Left cardiac atrium (tissue), 4 donors: ENCODE results near the gene CRYM. TPM values are rescaled to one million over a fixed set of nuclear protein-coding genes. Genes with fewer than 3 reads are reported as not detected.
"Not testable (repeated sequence)": the region's sequence is repeated elsewhere in the genome, so short reads cannot be mapped to it uniquely, and the experiment has no call there.

ENCODE experiments used
- ATAC-seq, 2 donors: fragments of 200-7000 bp; cut with Tn5 transposase; one replicate each; pipeline ENCODE4 v1.9.1; 2020; ENCODE audit warnings: mild to moderate bottlenecking in 2 of 2, moderate library complexity in 2 of 2
- DNase-seq: peaks from one replicate; pipeline ENCODE4 v3.0.0-alpha.2; 2020
- intact Hi-C, 2 donors: fragments of 100-400 bp; cut with DNase I; formaldehyde crosslinking; loops; one replicate each; pipeline versions ENCODE4 v1.14.1 to v1.15.1; 2022 to 2023
- long read RNA-seq: library from polyadenylated mRNA; unstranded; transcript quantifications from one replicate; pipeline ENCODE4 v2.0.0, GENCODE V29; 2021
- total RNA-seq, 2 donors: library from RNA; stranded (reverse); fragmentation: NEBNext Ultra II Directional; extraction: Animal tissue kit (Norgen Biotek cat#: 25700); gene quantifications; one replicate each; pipeline ENCODE4 v1.2.1, GENCODE V29; 2021
- donor health status: DM: no; HTN: yes; CAD: no.
- donor health status: DM: no; HTN: yes; CAD: no; lungs with severe emphysema.
- donor health status: DM: yes; HTN: yes; CAD: no.
- donor health status: Dilated cardiomyopathy.

CRYM gene
- 100 to 1,000 TPM in 1 of 2 donors, 10 to 100 TPM in 1; 44.2 to 124 TPM for total RNA-seq
- long read RNA-seq, partial matches to known transcripts = 117 of 123 reads
- long read RNA-seq, other reads (novel, unspliced or antisense) = 6 of 123 reads

GRCh38 chr16:21277927-21278706, at the start of gene CRYM:
Gene CRYM (minus strand): TSS chr16:21278290. CDS start chr16:21278251, 39 bp downstream.
- intact Hi-C loops = no loop called here
- DNase-seq = peak; percentile 76

GRCh38 chr16:21327046-21327445, 49.0 kb upstream of the CRYM start:
- DNase-seq (no peak), ATAC-seq (no peak)
- intact Hi-C loops = no loop called here

More at GRCh38 chr16:21277927-21278706, at the start of gene CRYM:
- peak; percentile 96 for ATAC-seq

GRCh38 chr16:21326459-21326858, 48.4 kb upstream of the CRYM start:
- intact Hi-C loops = no loop called here
- DNase-seq = no peak
- ATAC-seq = no peak

DNA sequence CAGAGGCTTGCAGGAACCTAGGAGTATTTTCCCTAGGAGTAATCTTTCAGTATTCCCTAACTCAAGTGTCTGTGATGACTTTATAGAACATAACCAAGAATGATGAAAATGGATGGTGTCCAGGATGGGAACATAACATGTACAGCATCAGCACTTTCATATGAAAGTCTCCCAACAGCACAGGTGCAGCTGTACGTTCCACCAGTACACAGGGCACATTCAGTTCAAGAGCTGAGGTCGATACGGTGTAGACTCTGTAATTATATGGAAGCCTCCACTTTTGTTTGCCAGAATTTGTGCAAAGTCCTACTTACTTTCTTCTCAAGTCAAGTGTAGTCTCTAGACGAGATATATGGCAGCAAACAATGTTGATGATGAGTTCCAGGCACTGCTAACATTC, 46.2 kb upstream of the CRYM start:
- DNase-seq (no peak), ATAC-seq (no peak)

GRCh38 chr16:21322251-21322650, 44.2 kb upstream of the CRYM start:
- DNase-seq, ATAC-seq, intact Hi-C loops: not testable (repeated sequence)

More for the DNA sequence above, 46.2 kb upstream of the CRYM start:
- intact Hi-C loops = no loop called here

GRCh38 chr16:21321736-21322135, 43.6 kb upstream of the CRYM start:
- DNase-seq (no peak), ATAC-seq (no peak)
- intact Hi-C loops = no loop called here

DNA sequence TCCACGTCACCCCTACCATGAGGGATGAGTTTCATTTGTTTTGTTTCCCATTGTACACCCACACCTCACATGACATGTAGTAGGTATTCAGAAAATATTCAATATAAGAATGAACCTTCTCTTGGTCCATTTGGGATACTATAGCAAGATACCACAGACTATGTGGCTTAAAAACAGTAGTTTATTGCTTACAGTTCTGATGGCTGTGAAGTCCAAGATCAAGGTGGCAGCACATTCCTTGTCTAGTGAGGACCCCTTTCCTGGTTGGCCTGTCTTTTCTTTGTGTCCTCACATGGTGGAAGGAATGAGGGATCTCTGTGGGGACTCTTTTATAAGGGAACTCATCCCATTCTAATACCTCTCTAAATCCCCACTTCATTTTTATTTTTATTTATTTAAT, 36.2 kb upstream of the CRYM start:
- DNase-seq = no peak
- ATAC-seq = no peak
- intact Hi-C loops = no loop called here

- intact Hi-C loops, ATAC-seq, DNase-seq: not testable (repeated sequence)
These were observed 34.8 kb upstream of the CRYM start for GRCh38 chr16:21312863-21313372.

- DNase-seq, ATAC-seq, intact Hi-C loops: not testable (repeated sequence)
These were observed 34.0 kb upstream of the CRYM start for GRCh38 chr16:21312046-21312445.

DNA sequence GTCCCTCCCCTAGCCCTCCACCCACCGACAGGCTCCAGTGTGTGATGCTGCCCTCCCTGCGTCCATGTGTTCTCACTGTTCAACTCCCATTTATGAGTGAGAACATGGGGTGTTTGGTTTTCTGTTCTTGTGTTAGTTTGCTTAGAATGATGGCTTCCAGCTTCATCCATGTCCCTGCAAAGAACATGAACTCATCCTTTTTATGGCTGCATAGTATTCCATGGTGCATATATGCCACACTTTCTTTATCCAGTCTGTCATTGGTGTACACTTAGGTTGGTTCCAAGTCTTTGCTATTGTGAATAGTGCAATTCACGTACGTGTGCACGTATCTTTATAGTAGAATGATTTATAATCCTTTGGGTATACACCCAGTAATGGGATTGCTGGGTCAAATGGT, 28.6 kb upstream of the CRYM start:
- DNase-seq, ATAC-seq: not testable (repeated sequence)
- intact Hi-C loops = loop anchor here in 1 of 2 donors (10.0 kb wide), 1 partner anchor 248 kb away; no protein-coding TSS in a partner anchor

- ATAC-seq = no peak
- intact Hi-C loops = loop anchor here (5.0 to 10.0 kb wide), 2 partner anchors 111 to 252 kb away; no protein-coding TSS in a partner anchor
These were observed 24.9 kb upstream of the CRYM start for GRCh38 chr16:21302898-21303528.

GRCh38 chr16:21302454-21302853, 24.4 kb upstream of the CRYM start:
- intact Hi-C loops = loop anchor here (5.0 to 10.0 kb wide), 2 partner anchors 110 to 252 kb away; no protein-coding TSS in a partner anchor
- ATAC-seq (no peak), DNase-seq (no peak)

More at GRCh38 chr16:21302898-21303528, 24.9 kb upstream of the CRYM start:
- no peak for DNase-seq

DNA sequence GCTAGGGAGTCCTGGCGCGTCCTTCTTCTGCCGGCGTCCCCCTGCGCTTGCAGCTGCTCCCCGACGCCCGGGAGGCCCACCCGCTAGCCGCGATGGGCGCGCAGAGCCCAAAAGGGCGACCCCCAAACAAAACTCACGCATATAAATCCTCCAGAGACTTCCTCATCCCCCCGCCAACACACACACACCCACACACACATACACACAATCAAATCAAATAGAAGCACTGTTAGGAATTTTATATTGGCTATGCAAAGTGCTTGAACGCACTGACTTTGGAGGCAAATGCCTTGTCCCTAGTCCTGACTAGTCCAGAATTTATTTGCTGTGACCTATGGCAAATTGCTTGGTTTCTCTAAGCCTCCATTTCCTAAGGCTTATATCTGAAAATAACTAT, 23.8 kb upstream of the CRYM start:
- intact Hi-C loops = loop anchor here (2.0 to 10.0 kb wide), 4 partner anchors 110 to 253 kb away; no protein-coding TSS in a partner anchor
- DNase-seq (no peak), ATAC-seq (no peak)

DNA sequence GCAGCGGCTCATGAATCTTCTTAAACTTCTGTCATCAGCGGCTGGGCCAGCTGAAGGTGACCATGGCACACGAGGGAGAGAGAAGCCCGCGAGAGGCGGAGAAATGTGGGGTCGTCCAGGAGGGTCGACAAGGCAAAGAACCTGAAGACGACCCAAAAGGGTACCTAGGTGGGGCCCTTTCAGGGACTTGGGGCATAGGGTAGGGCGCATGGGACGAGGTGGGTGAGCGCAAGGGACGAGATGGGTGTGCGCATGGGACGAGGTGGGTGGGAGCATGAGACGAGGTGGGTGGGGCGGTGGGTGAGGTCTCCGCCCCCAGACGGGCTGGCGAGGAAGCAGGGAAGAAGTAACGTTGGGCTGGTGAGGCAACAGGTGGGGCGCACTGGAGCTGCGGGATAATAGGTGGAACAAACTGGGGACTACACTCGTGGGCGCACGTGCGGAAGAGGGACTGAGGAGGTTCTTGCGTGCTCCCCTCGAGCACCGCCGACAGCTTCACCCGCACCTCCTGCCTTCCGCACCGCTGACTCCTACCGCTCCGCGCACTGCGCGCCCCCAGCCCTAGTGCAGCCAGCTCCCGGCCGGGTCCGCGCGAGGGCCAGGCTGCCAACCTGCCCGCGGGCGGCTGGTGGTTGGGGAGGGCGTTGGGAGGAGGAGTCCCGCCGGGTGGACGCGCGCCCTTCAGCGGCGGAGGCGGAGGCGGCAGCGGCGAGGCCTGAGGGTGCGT, 23.2 kb upstream of the CRYM start:
- peak; percentile 72 to 92 for ATAC-seq
- peak; percentile 73 for DNase-seq
- intact Hi-C loops = loop anchor here (2.0 to 10.0 kb wide), 4 partner anchors 109 to 253 kb away; no protein-coding TSS in a partner anchor

GRCh38 chr16:21300309-21301167, 22.4 kb upstream of the CRYM start:
- ATAC-seq = peak; percentile 94
- intact Hi-C loops = loop anchor here (2.0 to 10.0 kb wide), 4 partner anchors 108 to 254 kb away; no protein-coding TSS in a partner anchor
- peak; percentile 95 for DNase-seq

- intact Hi-C loops, DNase-seq, ATAC-seq: not testable (repeated sequence)
These were observed 11.7 kb upstream of the CRYM start for GRCh38 chr16:21289789-21290188.

DNA sequence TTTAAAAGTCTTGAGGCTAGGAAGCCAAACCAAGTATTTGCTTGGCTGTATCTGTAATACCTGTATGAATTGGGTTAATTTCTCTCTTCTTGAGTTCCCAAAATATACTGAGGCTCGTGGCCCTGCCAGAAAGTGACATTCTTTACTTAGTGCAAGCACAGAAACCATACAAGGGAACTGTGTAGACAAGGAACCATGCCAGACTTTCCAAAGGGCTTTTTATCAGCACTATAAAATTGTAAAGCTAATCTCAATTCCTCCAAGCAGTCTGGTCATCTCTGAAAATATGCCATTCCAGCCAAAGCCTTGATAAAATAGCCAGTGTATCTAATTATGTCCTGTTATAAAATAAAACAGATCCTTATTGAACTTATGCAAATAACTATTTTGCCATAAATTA, 7.2 kb upstream of the CRYM start:
- intact Hi-C loops = no loop called here
- DNase-seq (no peak), ATAC-seq (no peak)

- no peak for ATAC-seq
- DNase-seq = no peak
- intact Hi-C loops = no loop called here
These were observed 6.3 kb upstream of the CRYM start for GRCh38 chr16:21284414-21284813.
